GM19193 (cell line): Measurements from ENCODE around the gene RALGPS2.
A peak's percentile ranks its signal among the peaks of the same experiment; 100 is the strongest.

ENCODE experiments used
- POLR2A ChIP-seq: IDR thresholded peaks from 4 replicates; pipeline ENCODE4 v1.6.1; 2011; ENCODE audit not compliant: insufficient read depth, insufficient read length; ENCODE audit errors: extremely low read depth

RALGPS2 gene

DNA sequence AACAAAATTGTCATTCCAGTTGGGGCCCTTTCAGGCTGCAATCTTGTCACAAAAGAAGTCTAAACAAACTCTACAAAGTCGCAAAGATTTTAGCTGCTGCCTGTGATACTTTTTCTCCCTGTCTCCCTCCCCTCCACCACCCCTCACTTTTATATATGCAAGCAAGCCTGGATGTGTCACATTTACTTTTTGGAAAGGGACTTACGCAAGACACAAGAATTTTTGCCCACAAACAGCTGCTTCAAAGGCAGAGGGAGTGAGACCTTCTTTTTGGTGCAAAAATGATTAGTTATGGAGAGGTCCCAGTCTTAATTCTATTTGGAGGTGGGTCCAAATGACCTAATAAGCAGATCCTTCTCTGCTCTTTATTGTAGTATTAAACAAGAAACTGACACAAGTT, 22.9 kb upstream of the RALGPS2 start:
- no peak for TF ChIP-seq POLR2A

DNA sequence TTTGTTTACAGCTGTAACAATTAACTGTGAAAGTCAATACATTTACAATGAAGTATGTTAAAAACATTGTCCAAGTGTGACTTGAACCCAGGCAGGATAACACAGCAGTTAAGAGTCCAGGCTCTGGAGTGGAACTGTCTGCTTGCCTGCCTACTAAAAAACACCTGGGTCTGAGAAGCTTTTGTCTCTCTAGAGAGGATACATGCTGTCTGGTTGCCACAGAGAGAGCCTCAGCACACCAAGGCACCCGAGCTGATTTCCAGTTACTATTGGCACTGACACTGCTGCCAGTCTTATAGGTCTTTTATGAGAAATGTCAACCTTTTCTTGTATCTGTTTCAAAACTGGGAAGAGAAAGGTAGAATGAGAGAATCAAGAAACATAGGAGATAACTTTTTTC, 20.2 kb upstream of the RALGPS2 start:
- TF ChIP-seq POLR2A: no peak

DNA sequence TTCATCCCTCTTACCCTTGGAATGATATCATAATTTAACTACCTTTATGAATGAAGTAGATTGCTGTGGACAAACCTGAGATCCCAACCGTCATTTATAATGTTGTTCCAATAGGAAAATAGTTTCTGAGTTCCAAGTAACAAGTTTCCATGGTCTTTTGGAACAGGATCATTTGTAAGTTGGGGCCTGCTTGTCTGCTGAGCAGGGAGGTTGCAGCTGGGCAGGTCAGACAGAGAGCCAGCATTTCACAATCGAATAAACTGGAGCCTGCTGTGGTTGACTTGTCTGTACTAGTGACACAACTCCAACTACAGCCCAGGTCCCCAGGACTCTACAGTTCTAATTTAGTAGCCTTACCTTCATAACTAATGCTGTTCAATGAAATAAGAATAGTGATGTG, 18.6 kb upstream of the RALGPS2 start:
- TF ChIP-seq POLR2A: no peak

DNA sequence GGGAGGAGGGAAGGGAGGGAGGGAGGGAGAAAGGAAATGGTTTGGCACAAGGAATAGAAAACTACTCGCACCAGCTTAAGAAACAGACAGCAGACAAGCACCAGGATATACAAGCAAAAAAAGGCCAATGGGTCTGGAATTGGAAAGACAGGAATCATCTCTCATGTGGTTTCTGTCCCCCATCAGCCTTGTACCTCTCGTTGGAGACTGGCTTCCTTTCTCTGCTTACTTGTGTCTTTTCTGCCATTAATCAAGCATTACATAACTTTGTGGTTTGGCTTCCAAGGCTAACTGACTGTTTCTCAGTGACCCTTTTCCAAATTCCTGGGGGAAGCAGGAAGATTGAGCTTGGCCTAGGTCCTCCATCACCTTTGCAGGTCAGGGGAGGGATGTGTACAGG, 11.8 kb upstream of the RALGPS2 start:
- no peak for TF ChIP-seq POLR2A

DNA sequence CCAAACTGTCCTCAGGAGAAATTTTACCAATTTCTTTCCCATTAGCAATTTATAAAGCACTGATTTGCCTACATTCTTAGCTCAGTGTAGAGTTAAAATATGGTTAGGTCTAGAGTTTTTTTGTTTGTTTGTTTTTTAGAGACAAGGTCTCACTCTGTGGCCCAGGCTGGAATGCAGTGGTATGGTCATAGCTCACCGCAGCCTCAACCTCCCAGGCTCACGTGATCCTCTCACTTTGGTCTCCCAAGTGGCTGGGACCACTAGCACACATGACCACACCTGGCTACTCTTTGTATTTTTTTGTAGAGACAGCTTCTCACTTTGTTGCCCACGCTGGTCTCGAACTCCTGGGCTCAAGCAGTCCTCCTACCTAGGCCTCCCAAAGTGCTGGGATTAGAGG, 10.6 kb upstream of the RALGPS2 start:
- TF ChIP-seq POLR2A: no peak

DNA sequence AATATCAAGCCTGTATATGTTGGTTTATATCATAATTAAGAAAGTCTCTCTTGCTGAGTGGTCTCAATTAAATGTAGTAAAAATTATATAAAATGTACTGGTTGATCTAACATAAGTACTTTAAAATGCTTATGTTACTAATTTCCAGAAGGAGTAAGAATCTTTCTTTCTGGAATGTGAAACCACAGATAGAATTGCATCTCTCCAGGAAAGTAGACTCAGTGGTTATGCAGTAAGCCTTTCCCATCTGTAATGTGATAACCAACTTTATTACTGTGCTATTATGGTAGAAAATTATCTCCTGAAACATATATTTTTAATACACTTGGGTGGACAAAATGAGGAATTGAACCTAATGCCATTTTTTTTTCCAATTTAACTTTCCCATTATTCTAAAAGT, 8.9 kb upstream of the RALGPS2 start:
- no peak for TF ChIP-seq POLR2A

DNA sequence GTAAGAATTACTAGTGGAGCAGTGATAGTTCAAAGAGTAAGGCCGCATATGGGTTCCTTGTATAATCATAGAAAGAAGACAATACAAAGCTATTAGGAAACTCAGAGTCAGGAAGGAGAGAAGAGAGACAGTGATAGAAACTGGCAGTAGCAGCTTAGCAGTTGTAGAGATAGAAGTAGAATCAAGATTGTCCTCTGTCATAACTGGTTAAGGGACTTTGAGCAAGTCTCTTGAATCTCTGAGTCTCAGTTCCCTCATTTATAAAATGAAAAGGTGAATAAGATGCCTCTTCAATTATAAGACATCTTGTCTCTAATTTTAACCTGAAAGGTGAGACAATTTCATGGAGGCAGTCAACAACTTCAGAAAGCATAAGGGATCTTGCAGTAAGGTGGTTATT, 6.5 kb upstream of the RALGPS2 start:
- no peak for TF ChIP-seq POLR2A

DNA sequence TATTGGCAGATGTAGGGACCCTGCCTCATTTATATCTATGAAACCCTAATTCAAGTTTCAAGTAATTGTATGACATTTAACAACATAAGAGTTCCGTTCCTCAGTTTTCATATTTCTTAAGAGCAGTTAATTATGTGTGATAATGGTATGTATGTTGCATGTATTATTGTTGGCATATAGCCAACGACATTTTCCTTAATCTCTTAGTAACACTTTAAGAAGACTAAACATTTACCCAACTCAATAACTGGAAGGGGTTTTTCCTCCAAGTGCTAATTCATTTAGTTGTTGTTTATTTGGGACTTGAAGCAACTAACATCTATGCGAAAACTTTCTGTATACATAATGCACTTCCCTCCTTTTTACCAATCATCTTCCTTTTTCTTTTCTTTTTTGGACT, 1.5 kb upstream of the RALGPS2 start:
- TF ChIP-seq POLR2A: no peak

DNA sequence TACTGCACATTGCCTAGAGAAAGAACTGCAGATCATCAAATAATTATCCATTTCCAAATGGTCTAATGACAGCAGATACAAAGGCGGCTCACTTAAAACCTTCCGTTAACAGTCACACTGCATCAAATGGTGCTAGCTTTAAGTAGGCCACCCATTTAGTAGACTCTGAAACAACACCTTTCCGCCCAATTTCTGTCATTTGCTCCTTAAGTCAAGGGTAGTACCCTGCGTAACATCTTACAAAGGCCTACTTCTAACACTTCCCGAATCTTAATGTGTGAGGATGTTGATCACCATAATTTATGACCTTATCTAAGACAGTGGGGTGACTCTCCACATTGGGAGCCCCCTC, 692 bp upstream of the RALGPS2 start:
- TF ChIP-seq POLR2A: no peak

DNA sequence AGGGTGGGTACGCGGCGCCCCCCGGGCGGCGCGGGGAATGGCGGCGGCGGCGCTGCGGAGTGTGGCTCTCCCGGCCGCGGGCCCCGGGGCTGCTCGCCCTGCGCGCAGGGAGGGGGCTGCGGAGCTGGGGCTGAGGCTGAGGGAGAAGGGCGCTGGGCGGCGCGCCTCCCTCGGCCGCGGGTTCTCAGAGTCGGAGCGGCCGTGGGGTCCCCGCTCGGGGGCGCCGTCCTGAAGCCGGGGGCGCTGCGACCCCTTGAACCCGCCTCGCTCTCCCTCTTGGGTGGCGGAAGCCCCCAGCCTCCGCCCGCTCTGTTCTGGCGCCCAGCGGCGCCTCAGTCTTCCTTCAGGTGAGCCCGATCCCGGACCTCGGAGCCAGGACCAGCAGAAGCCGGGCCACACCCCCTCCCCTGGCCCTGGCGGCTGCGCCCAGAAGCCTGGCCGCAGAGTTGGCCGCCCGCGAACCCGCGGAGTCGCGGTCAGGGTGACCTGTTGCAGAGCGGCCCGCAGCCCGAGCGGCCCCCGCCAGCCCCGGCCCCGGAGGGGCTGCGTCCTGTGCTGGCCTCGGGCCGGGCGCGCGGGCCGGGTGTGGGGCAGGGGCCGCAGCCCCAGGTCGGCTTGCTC, 532 bp downstream of the RALGPS2 start:
- TF ChIP-seq POLR2A: no peak

DNA sequence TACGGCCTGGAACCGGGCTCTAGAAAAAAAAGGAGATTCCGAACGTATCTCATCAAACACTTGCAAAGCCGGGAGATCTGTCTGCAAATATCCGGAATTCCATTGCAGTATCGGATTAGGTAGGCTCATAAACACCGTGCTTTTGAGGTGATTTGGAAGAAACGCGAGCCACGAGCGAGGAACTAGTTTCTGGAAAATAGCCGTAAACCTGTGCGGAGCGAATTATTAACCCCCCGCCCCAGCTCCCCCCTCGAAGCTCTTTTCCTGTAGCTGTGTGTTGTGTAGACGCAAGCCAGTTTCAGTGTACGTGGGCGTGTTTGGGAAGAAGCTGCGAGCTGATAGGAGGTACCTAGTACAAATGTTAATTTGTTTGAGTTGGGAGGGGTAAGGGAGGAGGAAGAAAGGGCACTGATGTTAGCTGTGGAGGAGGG, 1.1 kb downstream of the RALGPS2 start:
- TF ChIP-seq POLR2A: peak; percentile 43

DNA sequence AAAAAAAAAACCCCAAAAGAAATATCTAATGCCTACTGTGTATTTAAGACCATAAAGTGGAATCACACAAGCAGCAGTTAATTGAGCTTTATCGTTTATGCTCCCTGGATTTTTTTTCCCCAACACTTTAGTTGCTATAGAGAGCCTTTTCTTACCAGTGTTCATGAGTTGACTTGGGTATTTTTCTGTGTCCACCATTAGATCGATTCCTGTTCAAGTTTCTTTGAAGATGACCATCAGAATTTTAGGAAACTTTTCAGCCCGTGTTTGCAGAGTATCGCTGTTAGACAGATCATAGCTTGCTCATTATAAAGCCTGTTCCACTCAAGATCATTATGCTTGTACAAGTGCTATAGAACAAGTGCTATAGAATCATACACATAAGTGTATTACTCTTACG, 1.5 kb downstream of the RALGPS2 start:
- no peak for TF ChIP-seq POLR2A

DNA sequence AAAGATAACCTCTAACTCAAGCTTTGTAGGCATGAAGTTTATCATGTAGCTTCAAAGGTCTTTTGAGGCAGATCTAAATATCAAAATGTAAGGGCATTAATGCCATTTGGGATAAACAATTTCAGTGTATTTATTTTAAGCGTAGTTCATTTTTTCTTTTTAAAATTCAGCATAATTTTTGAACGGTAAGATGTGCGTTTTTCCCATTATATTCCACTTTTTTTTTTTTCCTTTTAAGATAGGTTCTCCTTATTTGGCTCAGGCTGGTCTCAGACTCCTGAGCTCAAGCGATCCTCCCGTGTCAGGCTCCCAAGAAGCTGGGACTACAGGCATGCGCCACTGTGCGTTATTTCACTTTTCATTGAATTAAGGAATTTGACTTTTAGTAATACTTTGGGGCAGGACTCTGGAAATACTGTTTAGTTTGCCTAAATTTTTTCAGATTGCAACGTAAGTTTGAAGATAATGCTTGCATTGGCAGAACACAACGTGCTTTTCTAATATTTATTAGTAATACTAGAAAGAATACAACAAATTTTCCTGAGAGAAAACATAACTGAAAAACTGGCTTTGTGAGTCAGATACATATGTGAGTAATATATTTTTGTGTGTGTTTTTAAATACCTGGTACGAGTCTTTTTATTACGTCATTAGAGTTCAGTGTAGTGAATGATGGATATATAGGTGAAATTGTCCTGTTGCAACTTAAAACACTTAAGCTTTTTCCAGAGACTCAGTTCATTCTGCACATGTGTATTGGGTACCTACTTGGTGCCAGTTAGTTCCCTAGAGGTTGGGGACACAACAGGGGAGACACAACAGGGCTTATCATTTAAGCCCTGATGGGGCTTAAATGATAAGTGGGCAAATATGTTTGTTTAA, 2.2 kb downstream of the RALGPS2 start:
- no peak for TF ChIP-seq POLR2A

DNA sequence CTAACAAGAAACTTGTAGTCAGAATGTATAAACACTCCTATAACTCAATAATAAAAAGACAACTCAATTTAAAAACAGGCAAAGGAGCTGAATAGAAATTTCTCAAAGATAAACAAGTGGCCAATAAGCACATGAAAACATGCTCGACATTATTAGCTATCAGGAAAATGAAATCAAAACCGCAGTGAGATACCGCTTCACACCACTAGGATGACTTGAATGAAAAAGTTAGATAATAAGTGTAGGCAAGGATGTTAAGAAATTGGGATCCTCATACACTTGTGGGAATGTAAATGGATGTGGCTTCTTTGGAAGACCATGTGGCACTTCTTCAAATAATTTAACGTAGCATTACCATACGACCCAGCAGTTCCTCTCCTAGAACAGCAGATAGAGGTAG, 8.9 kb downstream of the RALGPS2 start:
- no peak for TF ChIP-seq POLR2A

DNA sequence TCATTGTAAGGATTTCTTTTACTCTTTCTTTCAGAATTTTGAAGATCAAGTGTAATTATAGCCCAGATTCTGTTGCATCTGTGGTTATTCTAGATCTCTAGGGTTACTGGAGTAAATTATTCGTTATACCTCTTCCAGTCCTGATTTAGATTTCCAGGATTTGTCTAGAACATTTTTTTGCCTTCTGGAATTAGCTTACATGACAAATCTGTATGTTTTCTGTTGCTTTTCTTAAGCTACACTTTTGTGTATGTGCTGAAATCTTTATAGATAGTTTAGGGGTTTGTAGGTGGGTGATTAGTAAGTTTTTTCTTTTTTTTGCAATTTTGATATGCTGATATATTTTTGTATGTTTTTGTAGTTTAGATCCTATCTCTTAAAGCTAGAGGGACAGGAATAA, 13.7 kb downstream of the RALGPS2 start:
- no peak for TF ChIP-seq POLR2A

DNA sequence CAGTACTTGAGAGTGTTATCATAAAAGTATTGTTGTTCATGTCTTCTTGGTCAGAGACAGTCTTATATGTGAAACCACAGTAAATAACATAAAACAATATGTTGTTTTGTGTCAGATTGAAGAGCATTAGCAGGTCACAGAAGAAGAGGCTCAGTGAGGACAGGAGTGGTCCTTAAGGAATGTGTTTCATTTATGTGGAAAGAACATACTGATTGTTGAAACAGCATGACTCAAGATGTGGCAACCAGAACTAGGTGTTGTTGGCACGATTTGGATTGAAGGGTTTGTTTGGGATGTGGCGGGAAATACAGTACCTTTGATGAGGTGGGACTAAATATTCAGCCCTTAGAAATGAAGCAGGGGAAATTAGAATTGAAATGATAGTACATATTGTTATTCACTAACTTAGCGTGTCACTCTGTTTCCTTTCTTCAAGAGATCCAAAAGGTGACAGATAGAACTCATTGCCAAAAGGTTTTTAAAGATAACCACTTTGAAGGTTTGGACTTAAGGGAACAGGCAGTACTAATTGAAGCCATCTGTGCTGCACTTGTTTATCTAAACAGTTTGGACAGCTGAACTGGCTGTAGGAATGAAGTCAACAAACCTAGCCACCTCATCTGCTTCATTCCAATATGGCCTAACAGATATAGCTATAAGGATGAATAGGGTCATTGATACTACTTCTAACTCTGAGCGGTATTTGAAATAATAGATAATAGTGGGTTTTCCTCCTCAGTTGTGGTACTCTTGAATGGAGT, 14.4 kb downstream of the RALGPS2 start:
- no peak for TF ChIP-seq POLR2A

DNA sequence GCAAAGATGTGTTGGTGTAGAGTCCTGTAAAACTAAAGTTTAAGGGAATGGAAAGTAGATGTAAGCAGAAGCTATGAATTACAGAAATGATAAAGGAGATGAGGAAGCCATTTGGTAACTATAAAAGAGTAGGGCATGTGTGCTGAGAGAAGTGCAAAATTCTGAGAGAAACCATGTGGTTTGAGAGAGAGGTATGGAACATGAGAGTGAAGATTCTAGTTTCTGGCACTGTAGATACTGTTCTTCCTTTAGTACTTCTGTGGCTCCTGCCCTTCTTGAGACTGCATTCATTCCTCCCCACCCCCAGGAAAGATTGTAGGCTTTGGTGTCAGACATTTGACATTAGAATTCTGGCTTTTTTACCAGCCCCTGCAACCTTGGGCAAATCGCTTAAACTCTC, 15.4 kb downstream of the RALGPS2 start:
- TF ChIP-seq POLR2A: no peak

DNA sequence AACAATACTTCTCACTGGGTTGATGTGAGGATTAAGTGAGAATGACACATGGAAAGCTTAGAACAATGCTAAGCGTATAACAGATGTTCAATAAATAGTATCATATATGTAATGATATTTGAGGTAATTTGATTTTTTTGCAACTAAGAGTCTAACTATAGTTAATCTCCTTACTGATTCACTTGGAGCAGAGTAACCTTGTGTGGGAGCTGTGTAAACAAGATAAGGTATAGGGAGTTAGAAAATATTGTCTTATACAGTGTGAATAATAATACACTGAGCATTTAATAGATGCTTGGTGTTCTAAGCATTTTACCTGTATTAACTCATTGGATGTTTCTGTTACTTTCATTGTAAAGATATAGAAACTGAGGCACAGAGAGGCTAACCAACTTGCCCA, 15.9 kb downstream of the RALGPS2 start:
- TF ChIP-seq POLR2A: no peak
